GM19467 (cell line): ENCODE data around the gene POM121C.
"Not testable (repeated sequence)": the region's sequence is repeated elsewhere in the genome, so short reads cannot be mapped to it uniquely, and the experiment has no call there.

Experiments used
- ATAC-seq: cut with Tn5 transposase; IDR thresholded peaks from one replicate; pipeline ENCODE4 v1.9.1; 2021; ENCODE audit warnings: mild to moderate bottlenecking, moderate library complexity; ENCODE audit not compliant: unreplicated experiment

POM121C gene

DNA sequence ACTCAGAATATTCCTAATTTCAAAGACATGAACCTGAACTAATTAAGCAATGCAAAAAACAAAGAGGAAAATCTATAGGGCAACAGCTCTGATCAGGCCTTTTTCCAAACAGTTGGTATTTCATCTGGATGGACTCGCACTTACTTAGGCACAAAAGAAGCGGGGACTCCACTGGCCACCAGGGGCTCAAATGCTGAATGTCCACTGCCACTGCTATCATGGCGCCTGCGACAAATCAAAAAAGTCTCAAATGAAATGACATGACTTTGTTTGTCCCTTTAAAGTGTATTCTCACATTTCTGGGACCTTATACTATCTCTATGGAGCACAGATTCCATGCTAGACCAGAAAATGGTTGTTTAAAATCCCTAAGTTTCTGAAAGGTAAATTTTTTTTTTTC is 47.1 kb downstream of the POM121C start:
- ATAC-seq: not testable (repeated sequence)

DNA sequence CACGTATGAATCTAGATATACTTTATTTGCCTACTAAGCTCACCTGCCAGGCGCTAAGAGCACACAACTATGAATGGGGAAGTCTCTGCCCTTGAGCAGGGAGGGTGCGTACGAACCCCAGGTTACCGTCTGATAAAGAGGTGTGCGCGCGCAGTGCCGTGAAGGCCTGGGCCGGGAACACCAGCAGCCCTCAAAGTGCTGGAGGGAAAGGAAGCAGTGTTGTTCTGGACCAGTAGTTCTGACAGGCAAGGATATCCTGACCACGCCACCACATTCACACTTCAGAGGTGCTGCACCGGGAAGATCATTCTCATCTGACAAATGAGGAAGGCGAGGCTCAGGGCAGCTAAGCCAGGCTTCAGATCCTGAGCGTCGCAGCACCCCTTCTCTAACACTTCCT is 62.6 kb downstream of the POM121C start:
- ATAC-seq: not testable (repeated sequence)

DNA sequence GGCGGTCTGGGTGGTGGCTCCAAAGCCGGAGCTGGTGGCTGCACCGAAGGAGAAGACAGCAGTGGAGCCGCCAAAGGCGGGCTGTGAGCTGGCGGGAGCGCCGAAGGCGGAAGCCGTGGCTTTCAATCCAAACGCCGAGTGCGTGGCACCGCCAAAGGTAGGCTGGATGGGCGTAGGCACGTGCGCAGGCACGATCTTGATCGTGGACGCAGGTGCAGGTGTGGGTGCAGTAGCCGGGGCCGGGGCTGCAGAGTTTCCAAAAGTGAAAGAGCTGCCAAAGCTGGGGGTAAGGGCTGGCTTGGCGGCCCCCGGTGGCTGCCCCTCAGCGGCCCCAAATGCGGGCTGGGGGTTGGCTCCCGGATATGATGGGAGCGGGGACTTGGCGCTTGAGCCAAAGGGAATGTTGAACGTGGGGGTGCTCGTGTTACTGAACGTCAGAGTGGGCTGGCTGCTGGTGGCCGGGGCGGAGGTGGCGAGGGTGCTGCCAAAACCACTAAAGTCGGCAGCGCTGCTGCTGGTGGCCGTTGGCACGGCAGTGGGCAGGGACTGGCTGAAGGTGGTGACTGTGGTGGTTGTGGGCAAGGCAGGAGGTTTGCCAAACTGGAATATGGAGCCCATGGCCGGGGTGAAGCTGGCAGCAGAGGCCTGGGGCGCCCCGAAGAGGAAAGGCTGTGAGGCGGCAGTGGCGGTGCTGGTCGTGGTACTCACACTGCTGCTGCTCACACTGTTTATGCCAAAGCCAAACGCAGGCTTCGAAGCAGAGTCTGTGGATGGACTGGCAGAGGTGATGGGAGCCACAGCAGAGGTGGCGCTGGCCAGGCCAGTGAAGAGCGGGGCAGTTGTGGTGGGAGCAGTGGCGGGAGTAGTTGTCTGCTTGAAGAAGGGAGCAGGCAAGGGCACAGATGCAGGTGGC is 64.0 kb downstream of the POM121C start:
- not testable (repeated sequence) for ATAC-seq

DNA sequence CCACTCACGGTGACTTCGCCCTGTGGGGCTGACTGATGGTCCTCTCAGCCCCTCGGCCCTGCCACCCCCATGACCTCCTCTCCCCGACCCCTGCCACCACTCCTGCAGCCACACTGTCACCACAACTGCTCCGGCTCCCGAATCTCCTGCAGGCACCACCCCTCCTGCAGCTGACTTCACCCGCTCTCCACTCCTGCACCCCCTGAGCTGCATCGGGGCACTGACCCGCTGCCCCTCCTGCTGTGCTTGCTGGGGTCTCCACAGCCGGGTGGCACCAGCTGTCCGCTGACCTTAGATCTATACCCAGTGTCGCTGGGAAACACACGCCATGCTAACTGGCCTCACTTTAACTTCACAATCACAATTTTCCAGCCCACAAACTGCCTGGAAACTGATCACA is 65.9 kb downstream of the POM121C start:
- not testable (repeated sequence) for ATAC-seq

DNA sequence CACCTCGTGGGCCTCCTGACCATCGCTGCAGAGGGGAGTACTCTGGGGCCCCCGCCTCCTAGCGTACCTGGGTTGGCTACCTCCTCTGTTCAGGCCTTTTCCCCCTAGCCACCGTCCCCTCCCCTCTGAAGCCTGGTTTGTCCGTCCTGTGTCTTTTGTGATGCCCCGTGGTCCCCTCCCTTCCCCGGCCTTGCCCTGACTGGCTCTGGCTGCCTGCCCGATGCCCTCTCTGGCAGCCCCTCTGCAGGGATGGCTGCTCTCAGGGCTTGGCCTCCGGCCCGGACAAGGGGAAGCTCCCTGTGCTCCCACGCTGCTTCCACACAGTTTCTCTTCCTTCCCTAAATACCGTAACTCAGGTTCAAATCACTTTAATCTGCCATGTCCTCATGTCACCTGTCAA is 66.4 kb downstream of the POM121C start:
- not testable (repeated sequence) for ATAC-seq

DNA sequence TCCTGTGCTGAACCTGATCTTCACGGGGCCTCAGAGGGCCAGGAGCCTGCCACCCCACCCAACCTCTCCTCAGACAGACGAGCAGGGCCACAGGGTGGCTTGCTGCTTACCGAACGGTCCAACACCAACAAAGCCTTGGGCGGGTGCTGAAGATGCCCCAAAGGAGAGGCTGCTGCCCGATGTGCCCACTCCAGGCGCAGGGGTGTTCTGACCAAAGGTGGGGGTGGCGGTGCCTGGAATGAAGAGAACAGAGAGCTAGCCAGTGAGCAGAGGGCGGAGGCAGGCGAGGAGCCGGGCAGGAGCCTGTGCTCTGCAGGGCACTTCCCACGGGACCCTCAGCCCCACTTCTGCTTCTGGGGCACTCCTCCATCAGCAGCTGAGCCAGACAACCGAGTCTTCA is 66.9 kb downstream of the POM121C start:
- not testable (repeated sequence) for ATAC-seq

DNA sequence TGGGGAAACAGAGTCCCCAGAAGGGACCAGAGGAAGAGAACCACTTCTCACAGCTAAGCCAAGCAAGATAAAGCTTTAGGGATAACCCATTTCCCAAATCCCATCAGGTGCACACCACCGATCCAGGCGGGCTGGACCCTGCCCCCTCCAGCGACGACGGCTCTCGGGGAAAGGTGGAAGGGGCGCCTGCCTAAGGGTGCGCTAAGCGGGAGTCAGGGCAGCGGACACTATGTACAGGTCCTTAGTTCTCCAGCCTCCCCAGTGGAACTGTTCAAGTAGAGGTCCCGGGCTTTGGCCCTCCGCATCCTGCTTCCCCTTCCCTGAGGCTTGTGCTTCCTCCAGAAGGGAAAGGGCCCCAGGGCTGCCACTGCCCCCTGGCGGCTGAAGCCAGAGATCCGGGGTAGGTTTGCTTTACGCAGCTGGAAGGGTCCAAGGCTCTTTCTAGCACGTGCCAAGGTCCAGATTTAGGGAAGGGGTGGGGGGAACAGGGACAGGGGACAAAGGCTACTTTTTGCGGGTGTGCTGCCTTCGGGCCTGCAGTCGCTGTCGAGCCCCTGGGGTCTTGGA is 67.7 kb downstream of the POM121C start:
- not testable (repeated sequence) for ATAC-seq

DNA sequence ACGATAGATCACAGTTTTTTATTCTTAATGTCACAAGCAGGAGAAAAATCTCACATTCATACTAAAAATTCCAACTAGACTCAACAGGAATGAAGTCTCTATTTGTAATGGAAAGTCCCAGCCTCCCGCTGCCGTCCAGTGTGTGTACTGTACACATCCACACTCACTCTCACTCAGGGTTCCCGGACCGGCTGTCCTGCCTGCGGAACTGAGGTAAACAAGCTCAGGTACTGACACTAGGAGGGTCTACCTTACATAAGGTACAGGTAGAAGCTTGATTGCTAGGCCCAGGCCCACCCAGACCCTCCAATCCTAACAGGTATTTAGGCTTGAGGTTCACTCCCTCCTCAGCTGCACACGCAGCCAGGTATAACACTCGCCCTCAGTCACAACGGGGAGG is 69.3 kb downstream of the POM121C start:
- ATAC-seq: not testable (repeated sequence)

DNA sequence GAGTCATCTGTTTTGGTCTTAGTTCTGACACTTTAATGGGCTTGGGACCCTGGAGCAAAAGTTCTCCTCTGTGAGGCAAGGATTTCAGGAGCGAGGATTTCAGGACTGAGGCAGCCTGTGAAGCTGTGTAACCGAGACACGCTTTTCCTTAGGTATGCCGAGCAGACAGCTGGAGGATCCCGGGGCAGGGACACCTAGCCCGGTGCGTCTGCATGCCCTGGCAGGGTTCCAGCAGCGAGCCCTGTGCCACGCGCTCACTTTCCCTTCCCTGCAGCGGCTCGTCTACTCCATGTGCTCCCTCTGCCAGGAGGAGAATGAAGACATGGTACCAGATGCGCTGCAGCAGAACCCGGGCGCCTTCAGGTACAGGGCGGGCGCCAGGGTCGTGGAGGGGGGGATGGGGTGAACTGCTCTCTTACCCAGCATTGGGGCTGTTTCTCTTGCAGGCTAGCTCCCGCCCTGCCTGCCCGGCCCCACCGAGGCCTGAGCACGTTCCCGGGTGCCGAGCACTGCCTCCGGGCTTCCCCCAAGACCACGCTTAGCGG is 70.2 kb downstream of the POM121C start:
- ATAC-seq: not testable (repeated sequence)

DNA sequence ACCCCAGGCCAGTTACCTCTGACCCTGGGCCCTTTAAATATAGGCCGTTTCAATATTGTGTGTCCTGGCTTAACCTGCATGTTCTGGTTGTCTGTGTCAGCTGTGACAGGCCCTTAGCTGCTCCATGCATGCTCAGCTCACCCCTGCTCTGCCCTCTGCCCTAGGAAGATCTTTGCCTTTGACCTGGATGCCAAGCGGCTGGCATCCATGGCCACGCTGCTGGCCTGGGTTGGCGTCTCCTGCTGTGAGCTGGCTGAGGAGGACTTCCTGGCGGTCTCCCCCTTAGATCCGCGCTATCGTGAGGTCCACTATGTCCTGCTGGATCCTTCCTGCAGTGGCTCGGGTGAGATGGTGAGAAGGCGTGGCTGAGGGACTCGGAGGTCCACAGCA is 70.7 kb downstream of the POM121C start:
- not testable (repeated sequence) for ATAC-seq

DNA sequence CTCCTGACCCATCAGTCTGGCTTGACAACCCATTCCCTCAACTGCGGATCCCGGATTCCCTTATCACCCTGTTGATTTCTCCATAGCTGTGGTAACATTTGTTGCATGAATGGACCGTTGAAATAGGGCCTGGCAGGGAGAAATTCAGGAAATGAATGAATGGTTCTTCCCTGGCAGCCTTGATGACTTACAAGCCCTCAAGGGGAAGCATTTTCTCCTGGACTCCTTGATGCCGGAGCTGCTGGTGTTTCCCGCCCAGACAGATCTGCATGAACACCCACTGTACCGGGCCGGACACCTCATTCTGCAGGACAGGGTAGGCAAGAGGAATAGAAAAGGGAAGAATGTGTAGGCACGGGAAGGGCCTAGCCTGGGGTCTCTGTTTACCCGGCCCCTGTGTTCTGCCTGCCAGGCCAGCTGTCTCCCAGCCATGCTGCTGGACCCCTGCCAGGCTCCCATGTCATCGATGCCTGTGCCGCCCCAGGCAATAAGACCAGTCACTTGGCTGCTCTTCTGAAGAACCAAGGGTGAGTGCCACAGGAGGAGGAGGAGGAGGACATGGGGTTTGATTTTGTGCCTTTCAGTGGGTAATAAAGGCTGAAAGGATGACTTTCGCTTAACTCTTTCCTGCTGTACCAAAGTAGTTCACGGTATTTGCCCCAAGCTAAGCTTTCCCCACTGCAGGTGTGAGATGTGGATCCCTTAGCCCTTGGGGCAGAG is 71.2 kb downstream of the POM121C start:
- ATAC-seq: not testable (repeated sequence)

DNA sequence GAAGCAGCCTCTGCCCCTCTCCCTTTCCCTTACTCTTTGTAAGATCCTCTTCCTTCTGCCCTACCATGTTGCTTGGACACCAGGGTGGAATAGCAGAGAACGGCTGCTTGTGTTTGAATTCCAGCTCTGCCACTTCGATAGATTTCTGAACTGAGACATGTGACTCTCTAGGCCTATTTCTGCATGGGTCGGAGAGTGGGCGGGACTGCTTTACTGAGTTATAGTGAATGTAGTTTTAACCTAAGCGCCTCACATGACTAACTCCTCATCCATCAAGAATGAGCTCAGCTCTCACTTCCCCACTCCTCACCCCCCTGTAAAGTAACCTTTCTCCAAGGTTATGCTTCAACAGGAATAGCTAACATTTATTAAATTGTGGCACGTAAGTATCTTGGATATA is 71.9 kb downstream of the POM121C start:
- not testable (repeated sequence) for ATAC-seq

DNA sequence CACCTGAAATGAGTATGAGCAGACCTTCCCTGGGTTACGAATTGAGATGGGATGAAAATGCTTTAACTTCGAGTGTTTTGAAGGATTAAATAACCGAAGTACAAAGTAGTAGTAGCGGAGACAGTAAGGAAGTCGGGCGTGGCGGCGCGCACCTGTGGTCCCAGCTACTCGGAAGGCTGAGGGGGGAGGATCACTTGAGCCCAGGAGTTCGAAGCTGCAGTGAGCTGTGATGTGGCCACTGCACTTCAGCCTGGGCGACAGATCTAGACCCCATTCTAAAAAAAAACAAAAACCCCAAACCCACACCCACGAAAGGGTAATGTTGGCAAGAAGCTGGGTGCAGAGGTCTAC is 75.3 kb downstream of the POM121C start:
- ATAC-seq: peak; percentile 14

DNA sequence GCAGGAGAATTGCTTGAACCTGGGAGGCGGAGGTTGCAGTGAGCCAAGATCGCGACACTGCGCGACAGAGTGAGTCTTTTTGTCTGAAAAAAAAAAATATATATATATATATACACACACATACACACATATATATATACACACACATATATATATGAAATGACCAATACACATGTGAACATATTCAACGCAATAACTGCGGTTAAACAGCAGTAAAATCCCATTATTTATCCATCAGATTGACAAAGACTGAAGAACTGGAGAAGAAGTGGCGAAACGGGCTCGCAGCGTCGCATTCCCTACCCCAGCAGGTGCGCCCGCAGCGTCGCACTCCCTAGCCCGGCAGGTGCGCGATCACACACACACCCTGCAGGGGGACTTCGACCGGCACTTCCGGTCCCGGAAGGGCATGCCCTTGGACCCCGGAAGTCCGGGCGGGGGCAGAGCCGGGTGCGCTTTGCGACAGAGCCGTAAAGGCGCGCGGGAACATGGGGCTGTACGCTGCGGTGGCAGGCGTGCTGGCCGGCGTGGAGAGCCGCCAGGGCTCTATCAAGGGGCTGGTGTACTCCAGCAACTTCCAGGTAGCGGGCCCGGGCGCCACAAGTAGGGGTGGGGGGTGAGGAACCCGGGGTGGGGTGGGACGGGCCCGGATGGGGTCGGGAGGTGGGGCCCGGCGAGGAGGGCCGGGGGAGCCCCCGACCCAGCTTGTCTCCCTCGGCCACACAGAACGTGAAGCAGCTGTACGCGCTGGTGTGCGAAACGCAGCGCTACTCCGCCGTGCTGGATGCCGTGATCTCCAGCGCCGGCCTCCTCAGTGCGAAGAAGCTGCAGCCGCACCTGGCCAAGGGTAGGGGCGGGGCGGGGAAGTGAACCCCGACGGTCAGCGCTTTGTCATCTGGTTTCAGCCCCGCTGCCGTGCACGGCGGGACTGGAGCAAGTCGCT is 75.9 kb downstream of the POM121C start:
- peak; percentile 90 for ATAC-seq

DNA sequence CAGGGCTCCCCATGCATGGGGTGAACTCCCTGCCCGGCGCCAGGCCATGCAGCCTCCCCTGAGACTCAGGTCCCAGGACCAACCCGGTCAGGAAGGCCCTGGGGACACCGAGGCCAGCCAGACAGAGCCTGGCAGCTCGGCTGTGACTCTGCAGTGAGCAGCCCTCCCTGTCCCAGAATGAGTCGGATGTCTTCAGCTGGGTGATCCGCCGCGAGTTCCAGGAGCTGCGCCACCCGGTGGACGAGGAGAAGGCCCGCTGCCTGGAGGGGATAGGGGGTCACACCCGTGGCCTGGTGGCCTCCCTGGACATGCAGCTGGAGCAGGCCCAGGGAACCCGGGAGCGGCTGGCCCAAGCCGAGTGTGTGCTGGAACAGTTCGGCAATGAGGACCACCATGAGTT is 81.4 kb downstream of the POM121C start:
- ATAC-seq: not testable (repeated sequence)

DNA sequence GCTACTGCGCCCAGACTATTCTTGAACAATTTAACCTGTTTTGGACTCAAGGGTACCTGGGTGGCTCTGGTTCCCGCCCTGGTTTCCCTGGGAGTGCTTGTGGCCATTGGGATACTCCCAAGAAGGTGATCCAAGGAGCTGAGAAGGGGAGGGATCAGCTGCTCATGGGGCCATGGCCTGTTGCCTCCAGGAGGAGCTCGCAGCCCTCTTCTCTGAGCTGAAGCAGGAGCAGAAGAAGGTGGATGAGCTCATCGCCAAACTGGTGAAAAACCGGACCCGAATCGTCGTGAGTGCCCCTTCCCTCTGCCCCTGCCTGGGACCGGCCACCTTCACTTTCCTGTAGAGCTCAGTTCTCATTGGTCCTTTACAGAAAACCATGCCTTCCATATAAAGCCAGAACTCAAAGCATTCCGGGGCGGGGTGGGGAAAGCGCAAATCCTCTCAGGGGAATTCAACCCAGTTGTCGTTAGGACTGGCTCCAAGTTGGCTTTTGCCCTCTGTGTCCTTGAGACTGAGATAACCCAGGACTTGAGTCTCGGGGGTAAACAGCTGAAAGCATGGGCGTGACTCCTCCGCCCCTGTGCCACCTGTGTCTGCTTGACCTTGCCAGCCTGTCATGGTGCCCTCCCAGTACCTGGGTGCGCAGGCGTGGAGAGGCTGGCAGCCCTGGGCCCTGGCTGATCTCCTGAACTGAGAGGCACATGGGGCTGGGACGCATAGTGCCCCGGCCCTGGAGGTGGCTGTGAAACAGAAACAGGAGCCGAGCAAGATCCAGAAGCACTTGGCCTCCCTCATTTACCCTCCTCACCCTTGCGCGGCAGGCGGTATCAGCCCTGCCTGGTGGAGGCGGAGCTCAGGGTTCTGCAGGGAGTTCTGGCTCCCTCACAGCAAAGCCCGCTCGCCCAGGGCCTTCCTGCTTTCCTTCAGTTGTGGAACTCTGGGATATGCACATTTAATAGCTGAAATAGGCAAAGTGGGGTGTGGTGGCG is 82.3 kb downstream of the POM121C start:
- ATAC-seq: not testable (repeated sequence)

DNA sequence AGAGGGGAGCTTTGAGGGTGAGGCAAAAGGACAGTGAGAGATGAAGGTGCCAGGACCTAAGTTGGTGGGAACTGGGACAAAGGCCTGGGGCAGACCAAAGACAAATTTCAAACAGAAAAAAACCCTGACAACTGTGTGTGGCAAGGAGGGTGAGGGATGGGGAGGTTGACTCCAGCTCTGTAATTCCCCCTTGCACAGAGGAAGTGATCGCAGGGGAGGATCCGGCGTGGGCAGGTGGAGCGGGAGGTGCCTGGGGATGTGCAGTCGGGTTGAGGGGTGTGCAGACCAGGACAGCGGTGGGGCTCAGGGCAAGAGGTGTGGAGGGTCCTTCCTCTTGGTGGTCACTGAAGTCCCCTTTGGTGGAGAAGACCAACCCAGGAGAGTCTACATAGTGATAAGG is 85.5 kb downstream of the POM121C start:
- ATAC-seq: not testable (repeated sequence)

DNA sequence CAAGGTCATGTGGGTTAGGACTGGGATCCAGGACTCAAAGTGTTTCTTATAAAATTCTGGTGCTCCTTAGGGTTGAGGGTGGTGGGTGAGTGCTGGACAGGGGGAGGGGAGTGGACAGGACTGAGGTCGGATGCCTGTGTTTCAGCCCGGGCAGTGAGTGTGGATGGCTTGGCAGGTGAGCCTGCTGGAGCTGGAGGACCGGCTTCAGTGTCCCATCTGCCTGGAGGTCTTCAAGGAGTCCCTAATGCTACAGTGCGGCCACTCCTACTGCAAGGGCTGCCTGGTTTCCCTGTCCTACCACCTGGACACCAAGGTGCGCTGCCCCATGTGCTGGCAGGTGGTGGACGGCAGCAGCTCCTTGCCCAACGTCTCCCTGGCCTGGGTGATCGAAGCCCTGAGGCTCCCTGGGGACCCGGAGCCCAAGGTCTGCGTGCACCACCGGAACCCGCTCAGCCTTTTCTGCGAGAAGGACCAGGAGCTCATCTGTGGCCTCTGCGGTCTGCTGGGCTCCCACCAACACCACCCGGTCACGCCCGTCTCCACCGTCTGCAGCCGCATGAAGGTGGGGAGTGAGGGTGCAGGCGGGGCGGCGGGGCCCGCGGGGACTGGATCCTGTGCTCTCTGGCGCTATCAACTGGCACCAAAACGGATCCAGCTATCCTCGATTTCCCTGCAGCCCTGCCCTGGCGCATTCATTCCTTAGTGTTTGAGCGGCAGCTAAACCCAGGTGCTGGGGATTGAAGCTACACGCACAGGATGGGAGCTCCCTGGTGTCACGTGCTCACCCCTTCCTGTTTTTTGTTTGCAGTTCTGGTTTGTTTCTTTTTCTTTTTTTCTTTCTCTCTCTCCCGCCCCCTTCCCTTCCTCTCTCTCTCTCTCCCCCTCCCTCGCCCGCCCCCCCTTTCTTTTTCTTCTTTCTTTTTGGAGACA is 87.1 kb downstream of the POM121C start:
- ATAC-seq: peak; percentile 50
